Hepatic stellate cell (primary cell): ENCODE data around the gene GRM6.

Experiments
- DNase-seq: peaks from one replicate; pipeline ENCODE4 v3.0.0; 2011; ENCODE audit warnings: low spot score

The GRM6 gene

GRCh38 chr5:178994580-178995340, at the start of gene GRM6:
Gene GRM6 (minus strand): TSS chr5:178995320. CDS start chr5:178994944, 376 bp downstream.
- DNase-seq, result no peak

GRCh38 chr5:179044765-179045164, 49.6 kb upstream of the GRM6 start:
- no peak for DNase-seq

GRCh38 chr5:179033004-179033580, 38.0 kb upstream of the GRM6 start:
- DNase-seq, result no peak

GRCh38 chr5:179023528-179024189, 28.5 kb upstream of the GRM6 start, which contains the start of gene ZNF879:
Gene ZNF879 (plus strand): TSS chr5:179023804. CDS start chr5:179025005, 1,201 bp downstream.
- DNase-seq, result peak; percentile 89

GRCh38 chr5:179008667-179009066, 13.5 kb upstream of the GRM6 start:
- DNase-seq, result no peak

GRCh38 chr5:179006564-179006963, 11.4 kb upstream of the GRM6 start:
- no peak for DNase-seq

GRCh38 chr5:178998441-178998840, 3.3 kb upstream of the GRM6 start:
- no peak for DNase-seq

GRCh38 chr5:178997191-178997590, 2.1 kb upstream of the GRM6 start:
- DNase-seq, result no peak

- no peak for DNase-seq
These were observed 1.0 kb upstream of the GRM6 start for GRCh38 chr5:178996156-178996555.

GRCh38 chr5:178995341-178995690, 196 bp upstream of the GRM6 start:
- no peak for DNase-seq

- DNase-seq, result no peak
These were observed 1.1 kb downstream of the GRM6 start for GRCh38 chr5:178993955-178994579.

GRCh38 chr5:178993236-178993765, 1.8 kb downstream of the GRM6 start:
- no peak for DNase-seq

GRCh38 chr5:178992291-178992895, 2.7 kb downstream of the GRM6 start:
- DNase-seq, result no peak

GRCh38 chr5:178991190-178992145, 3.7 kb downstream of the GRM6 start:
- DNase-seq, result no peak

- DNase-seq, result no peak
These were observed 4.6 kb downstream of the GRM6 start for GRCh38 chr5:178990491-178990890.

GRCh38 chr5:178989311-178989710, 5.8 kb downstream of the GRM6 start:
- DNase-seq, result no peak

- no peak for DNase-seq
These were observed 6.5 kb downstream of the GRM6 start for GRCh38 chr5:178988436-178989220.

GRCh38 chr5:178986326-178986960, 8.7 kb downstream of the GRM6 start:
- DNase-seq, result no peak
